AG20443 (cell line): ENCODE data around the gene SLIT3.
"Not testable (repeated sequence)": the region's sequence is repeated elsewhere in the genome, so short reads cannot be mapped to it uniquely, and the experiment has no call there.

Experiments
- DNase-seq: peaks from one replicate; pipeline ENCODE4 v3.0.0; 2012; ENCODE audit warnings: low spot score, mixed read lengths

SLIT3 gene

GRCh38 chr5:169142264-169142970 lies 158.5 kb downstream of the SLIT3 start:
- DNase-seq: no peak

DNA sequence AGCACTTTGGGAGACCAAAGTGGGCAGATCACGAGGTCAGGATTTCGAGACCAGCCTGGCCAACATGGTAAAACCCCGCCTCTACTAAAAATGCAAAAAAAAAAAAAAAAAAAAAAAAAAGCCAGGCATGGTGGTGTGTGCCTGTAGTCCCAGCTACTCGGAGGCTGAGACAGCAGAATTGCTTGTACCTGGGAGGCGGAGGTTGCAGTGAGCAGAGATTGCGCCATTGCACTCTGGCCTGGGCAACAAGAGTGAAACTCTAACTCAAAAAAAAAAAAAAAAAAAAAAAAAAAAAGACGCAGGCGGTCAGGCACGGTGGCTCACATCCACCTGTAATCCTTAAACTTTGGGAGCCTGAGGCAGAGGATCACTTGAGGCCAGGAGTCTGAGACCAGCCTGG lies 160.7 kb downstream of the SLIT3 start:
- not testable (repeated sequence) for DNase-seq

- peak; percentile 35 for DNase-seq
These were observed 161.4 kb downstream of the SLIT3 start for GRCh38 chr5:169139480-169140050.

GRCh38 chr5:169133531-169133930 lies 167.4 kb downstream of the SLIT3 start:
- no peak for DNase-seq

DNA sequence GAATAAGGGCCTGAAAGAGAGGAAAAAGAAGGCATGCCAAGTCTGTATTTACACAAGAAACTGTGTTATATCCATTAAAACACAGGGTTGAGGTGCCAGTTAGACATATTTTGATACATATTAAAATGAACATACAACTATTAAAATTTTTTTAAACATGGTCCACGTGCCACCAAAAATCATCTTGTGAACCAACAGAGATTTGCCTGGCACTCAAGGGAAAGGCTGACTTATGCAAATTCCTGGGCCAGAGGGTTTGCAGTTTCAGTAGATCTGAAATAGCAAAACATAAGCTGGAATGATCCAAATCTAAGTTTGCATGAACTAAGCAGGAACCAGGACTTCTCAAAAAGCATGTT lies 168.7 kb downstream of the SLIT3 start:
- DNase-seq: no peak

DNA sequence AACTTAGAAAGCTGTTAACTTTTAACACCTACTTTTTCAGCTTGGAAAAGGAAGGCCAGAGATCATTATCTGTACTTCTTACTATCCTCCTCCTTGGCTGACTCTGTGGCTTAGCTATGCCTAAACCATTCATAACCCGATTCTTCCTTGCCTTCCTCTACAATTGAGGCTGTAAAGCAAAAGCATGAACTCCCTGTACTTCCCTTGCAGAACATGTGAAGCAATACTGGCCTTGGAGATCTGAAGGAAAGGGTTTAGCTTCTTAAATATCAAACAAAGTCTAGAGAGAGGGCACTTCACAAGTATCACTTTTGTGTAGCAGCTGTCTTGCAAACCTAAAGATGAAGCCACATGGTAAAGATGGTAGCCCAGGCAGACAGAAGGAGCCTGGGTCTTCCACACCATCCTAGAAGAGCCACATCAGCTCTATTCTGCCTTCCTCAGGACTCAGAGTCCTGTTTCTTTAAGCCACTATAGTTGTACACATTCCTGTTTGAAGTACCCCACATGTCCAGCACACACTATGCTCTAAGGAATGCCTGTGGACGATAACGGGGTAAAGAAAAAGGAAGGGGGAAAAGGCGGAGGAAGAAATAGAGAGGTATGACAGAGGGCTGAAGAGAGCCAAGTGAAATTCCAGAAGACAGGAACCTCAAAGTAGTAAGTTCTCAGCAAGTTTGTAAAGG lies 169.2 kb downstream of the SLIT3 start:
- DNase-seq: no peak

- no peak for DNase-seq
These were observed 172.3 kb downstream of the SLIT3 start for GRCh38 chr5:169128679-169129078.

GRCh38 chr5:169127431-169127830 lies 173.5 kb downstream of the SLIT3 start:
- DNase-seq: no peak

DNA sequence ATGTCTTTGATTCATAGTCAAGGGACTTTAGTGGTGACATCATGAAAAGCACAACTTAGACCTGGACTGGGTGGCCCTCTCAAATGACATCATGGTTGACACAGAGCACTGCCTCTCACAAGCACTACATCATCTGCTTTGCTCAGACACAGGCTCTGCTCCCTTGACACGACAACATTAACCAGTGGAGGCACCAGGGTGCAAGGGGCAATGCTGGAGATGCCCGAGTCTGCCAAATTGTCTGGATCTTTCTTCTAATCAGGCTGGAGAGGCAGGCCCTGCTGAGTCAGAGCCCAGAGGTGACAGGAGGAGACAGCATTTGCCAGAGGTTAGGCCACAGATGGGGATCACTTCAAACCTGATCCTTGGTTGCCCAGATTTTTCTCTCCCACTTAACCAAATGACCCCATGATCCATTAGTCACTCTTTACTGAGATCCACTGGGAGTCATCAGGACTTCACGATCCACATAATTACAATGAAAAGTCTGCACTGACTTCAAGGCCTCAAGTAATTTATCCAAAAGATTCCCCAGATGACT lies 174.4 kb downstream of the SLIT3 start:
- peak; percentile 27 for DNase-seq

DNA sequence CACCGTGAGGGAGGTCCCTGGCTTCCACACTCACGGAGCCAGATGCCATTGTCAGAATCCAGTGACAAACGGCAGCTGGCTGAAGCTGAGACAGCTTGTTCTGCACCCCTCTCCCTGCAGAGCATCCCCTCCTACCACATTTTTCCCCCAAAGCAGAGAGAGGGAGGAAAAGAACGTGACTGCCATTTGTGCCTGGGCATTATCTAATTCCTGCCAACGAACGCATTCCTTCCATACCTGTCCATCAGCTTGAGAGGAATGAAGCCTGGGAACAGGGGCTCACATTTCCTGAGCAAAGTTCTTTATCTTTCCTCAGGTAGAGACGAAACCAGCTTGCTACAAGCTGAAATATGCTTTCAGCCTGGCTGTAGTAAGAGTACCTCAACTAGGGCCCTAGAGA lies 175.4 kb downstream of the SLIT3 start:
- no peak for DNase-seq

DNA sequence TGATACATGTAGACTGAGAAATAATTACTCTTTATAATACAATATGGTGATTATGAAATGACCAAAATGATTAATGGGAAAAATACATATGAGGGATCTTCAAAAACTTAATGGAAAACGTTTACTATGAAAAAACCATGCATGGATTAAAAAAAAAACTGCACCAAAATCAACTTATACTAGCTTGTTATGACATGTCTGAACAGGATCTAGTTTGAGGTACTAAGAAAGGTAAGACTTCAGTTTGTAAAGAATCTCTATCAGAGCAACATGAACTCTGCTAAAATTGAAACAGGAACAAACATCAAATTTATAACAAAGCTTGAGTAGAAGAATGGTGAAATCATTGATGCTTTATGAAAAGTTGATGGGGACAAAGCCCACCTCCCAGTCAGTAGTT lies 178.0 kb downstream of the SLIT3 start:
- no peak for DNase-seq

GRCh38 chr5:169121630-169122420 lies 179.1 kb downstream of the SLIT3 start:
- DNase-seq: peak; percentile 83

- no peak for DNase-seq
These were observed 181.5 kb downstream of the SLIT3 start for GRCh38 chr5:169119288-169120048.

GRCh38 chr5:169116961-169117461 lies 183.9 kb downstream of the SLIT3 start:
- DNase-seq: no peak

GRCh38 chr5:169115461-169116124 lies 185.3 kb downstream of the SLIT3 start:
- no peak for DNase-seq

GRCh38 chr5:169114466-169115065 lies 186.4 kb downstream of the SLIT3 start:
- DNase-seq: no peak

- no peak for DNase-seq
These were observed 188.9 kb downstream of the SLIT3 start for GRCh38 chr5:169112016-169112415.

- DNase-seq: no peak
These were observed 193.8 kb downstream of the SLIT3 start for GRCh38 chr5:169106911-169107706.

DNA sequence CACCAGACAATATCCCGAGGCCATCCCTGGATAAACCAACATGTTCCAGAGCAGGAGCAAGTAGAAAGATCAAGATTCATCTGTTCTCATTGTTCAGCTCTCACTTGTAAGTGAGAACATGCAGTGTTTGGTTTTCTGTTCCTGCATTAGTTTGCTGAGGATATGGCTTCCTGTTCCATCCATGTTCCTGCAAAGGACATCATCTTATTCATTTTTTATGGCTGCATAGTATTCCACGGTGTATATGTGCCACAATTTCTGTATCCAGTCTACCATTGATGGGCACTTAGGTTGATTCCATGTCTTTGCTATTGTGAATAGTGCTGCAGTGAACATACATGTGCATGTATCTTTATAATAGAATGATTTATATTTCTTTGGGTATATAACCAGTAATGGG lies 195.4 kb downstream of the SLIT3 start:
- not testable (repeated sequence) for DNase-seq
